ENCODE measurements around the gene LMO2.
"Not testable (repeated sequence)": the region's sequence is repeated elsewhere in the genome, so short reads cannot be mapped to it uniquely, and the experiment has no call there.

LMO2 gene

GRCh38 chr11:33891714-33892327 is at the start of gene LMO2:
Gene LMO2 (minus strand): TSS chr11:33892076. CDS start chr11:33869716, 22,360 bp downstream.
- CTCF ChIA-PET, result no interaction called here
- Mint-ChIP-seq H3K27ac (no peak within 1 kb of the TSS), H3K36me3 (no peaks in the 10 kb centered on the region), H3K4me1 (peaks cover 31% of the 10 kb centered on the region), H3K27me3 (peaks cover 83% of the 10 kb centered on the region), H3K9me3 (peaks cover 4% of the 10 kb centered on the region), H3K4me3 (no peak within 1 kb of the TSS)
- DNase-seq, result no peak

GRCh38 chr11:33940538-33940815 is 48.6 kb upstream of the LMO2 start:
- no peak for DNase-seq
- H3K4me1 Mint-ChIP-seq, result no peaks in the 10 kb centered on the region
- no peak overlapping the region for H3K27ac Mint-ChIP-seq
- H3K9me3 Mint-ChIP-seq, result no peaks in the 10 kb centered on the region
- peaks cover 7% of the 10 kb centered on the region for H3K27me3 Mint-ChIP-seq
- no peaks in the 10 kb centered on the region for H3K36me3 Mint-ChIP-seq
- CTCF ChIA-PET, result no interaction called here
- no peak overlapping the region for H3K4me3 Mint-ChIP-seq

GRCh38 chr11:33936725-33937604 is 45.1 kb upstream of the LMO2 start:
- DNase-seq, result no peak
- CTCF ChIA-PET, result no interaction called here

GRCh38 chr11:33935461-33936456 is 43.9 kb upstream of the LMO2 start:
- Mint-ChIP-seq H3K4me1 (peaks cover 2% of the 10 kb centered on the region), H3K9me3 (peaks cover 12% of the 10 kb centered on the region), H3K4me3 (no peak overlapping the region), H3K27ac (no peak overlapping the region), H3K36me3 (no peaks in the 10 kb centered on the region), H3K27me3 (peaks cover 16% of the 10 kb centered on the region)
- CTCF ChIA-PET, result interaction anchor here (0.6 kb wide), 1 partner anchor 439 kb away, joined by 3 read pairs; no protein-coding TSS in a partner anchor
- DNase-seq, result no peak

More at GRCh38 chr11:33936725-33937604, 45.1 kb upstream of the LMO2 start:
- no peak overlapping the region for H3K27ac Mint-ChIP-seq
- H3K4me3 Mint-ChIP-seq, result no peak overlapping the region
- H3K27me3 Mint-ChIP-seq, result peaks cover 13% of the 10 kb centered on the region
- no peaks in the 10 kb centered on the region for H3K36me3 Mint-ChIP-seq
- peaks cover 2% of the 10 kb centered on the region for H3K4me1 Mint-ChIP-seq
- H3K9me3 Mint-ChIP-seq, result peaks cover 6% of the 10 kb centered on the region

- peaks cover 23% of the 10 kb centered on the region for H3K27me3 Mint-ChIP-seq
- no peak for DNase-seq
- CTCF ChIA-PET, result interaction anchor here (0.6 kb wide), 1 partner anchor 438 kb away, joined by 3 read pairs; no protein-coding TSS in a partner anchor
- no peak overlapping the region for H3K4me3 Mint-ChIP-seq
- H3K9me3 Mint-ChIP-seq, result peaks cover 12% of the 10 kb centered on the region
- no peaks in the 10 kb centered on the region for H3K36me3 Mint-ChIP-seq
- H3K4me1 Mint-ChIP-seq, result peaks cover 2% of the 10 kb centered on the region
- H3K27ac Mint-ChIP-seq, result no peak overlapping the region
Observed at GRCh38 chr11:33935005-33935404, 43.1 kb upstream of the LMO2 start.

GRCh38 chr11:33934450-33934849 is 42.6 kb upstream of the LMO2 start:
- Mint-ChIP-seq H3K9me3 (peaks cover 12% of the 10 kb centered on the region), H3K4me1 (peaks cover 2% of the 10 kb centered on the region), H3K36me3 (no peaks in the 10 kb centered on the region), H3K27me3 (peaks cover 24% of the 10 kb centered on the region), H3K4me3 (no peak overlapping the region), H3K27ac (no peak overlapping the region)
- CTCF ChIA-PET, result no interaction called here
- no peak for DNase-seq

- no peak overlapping the region for H3K4me3 Mint-ChIP-seq
- no peak for DNase-seq
- CTCF ChIA-PET, result no interaction called here
- H3K4me1 Mint-ChIP-seq, result peaks cover 2% of the 10 kb centered on the region
- peaks cover 24% of the 10 kb centered on the region for H3K27me3 Mint-ChIP-seq
- no peak overlapping the region for H3K27ac Mint-ChIP-seq
- H3K9me3 Mint-ChIP-seq, result peaks cover 12% of the 10 kb centered on the region
- no peaks in the 10 kb centered on the region for H3K36me3 Mint-ChIP-seq
Observed at GRCh38 chr11:33933602-33934001, 41.7 kb upstream of the LMO2 start.

- Mint-ChIP-seq H3K27me3 (peaks cover 23% of the 10 kb centered on the region), H3K27ac (no peak overlapping the region), H3K9me3 (peaks cover 12% of the 10 kb centered on the region), H3K4me3 (no peak overlapping the region), H3K36me3 (no peaks in the 10 kb centered on the region), H3K4me1 (peaks cover 2% of the 10 kb centered on the region)
- CTCF ChIA-PET, result no interaction called here
- DNase-seq, result no peak
Observed at GRCh38 chr11:33932721-33933120, 40.8 kb upstream of the LMO2 start.

GRCh38 chr11:33931739-33932366 is 40.0 kb upstream of the LMO2 start:
- H3K36me3 Mint-ChIP-seq, H3K4me3 Mint-ChIP-seq, DNase-seq, CTCF ChIA-PET, H3K4me1 Mint-ChIP-seq, H3K27ac Mint-ChIP-seq: not testable (repeated sequence)
- Mint-ChIP-seq H3K27me3 (peaks cover 17% of the 10 kb centered on the region), H3K9me3 (peaks cover 12% of the 10 kb centered on the region)

GRCh38 chr11:33931067-33931466 is 39.2 kb upstream of the LMO2 start:
- H3K27ac Mint-ChIP-seq, result no peak overlapping the region
- CTCF ChIA-PET, result no interaction called here
- H3K36me3 Mint-ChIP-seq, result no peaks in the 10 kb centered on the region
- H3K4me3 Mint-ChIP-seq, result no peak overlapping the region
- peaks cover 2% of the 10 kb centered on the region for H3K4me1 Mint-ChIP-seq
- DNase-seq, result no peak
- peaks cover 17% of the 10 kb centered on the region for H3K27me3 Mint-ChIP-seq
- H3K9me3 Mint-ChIP-seq, result peaks cover 12% of the 10 kb centered on the region

- DNase-seq, result no peak
- peaks cover 12% of the 10 kb centered on the region for H3K9me3 Mint-ChIP-seq
- CTCF ChIA-PET, result interaction anchor here (0.6 kb wide), 1 partner anchor 32 kb away, joined by 3 read pairs; no protein-coding TSS in a partner anchor
- peaks cover 2% of the 10 kb centered on the region for H3K4me1 Mint-ChIP-seq
- no peaks in the 10 kb centered on the region for H3K36me3 Mint-ChIP-seq
- no peak overlapping the region for H3K4me3 Mint-ChIP-seq
- peaks cover 17% of the 10 kb centered on the region for H3K27me3 Mint-ChIP-seq
- H3K27ac Mint-ChIP-seq, result no peak overlapping the region
Observed at GRCh38 chr11:33930317-33931021, 38.6 kb upstream of the LMO2 start.

GRCh38 chr11:33928564-33928963 is 36.7 kb upstream of the LMO2 start:
- no peak overlapping the region for H3K4me3 Mint-ChIP-seq
- H3K9me3 Mint-ChIP-seq, result peaks cover 12% of the 10 kb centered on the region
- CTCF ChIA-PET, result no interaction called here

More at GRCh38 chr11:33928564-33928963, 36.7 kb upstream of the LMO2 start:
- Mint-ChIP-seq H3K27ac (no peak overlapping the region), H3K27me3 (peaks cover 20% of the 10 kb centered on the region), H3K4me1 (peaks cover 2% of the 10 kb centered on the region), H3K36me3 (no peaks in the 10 kb centered on the region)
- no peak for DNase-seq

All from activated naive CD4-positive, alpha-beta T cell treated with anti-CD3 and anti-CD28 coated beads, Interleukin-2, amount 10 ng/mL, durations not matched to agents 7 days and 5 days (primary cell).